Astrocyte (in vitro differentiated cells and primary cell): Measurements from ENCODE around the gene DHRS7B. TPM values are rescaled to one million over a fixed set of nuclear protein-coding genes. Genes with fewer than 3 reads are reported as not detected.

Experiments used
- DNase-seq: peaks from one replicate; pipeline ENCODE4 v3.0.0-alpha.2; 2010; ENCODE audit warnings: low read depth
- FAIRE-seq: peaks from 2 replicates; lab custom pipeline; 2011; peaks lifted over from hg19 to GRCh38; lab: Jason Lieb, UNC
- H2AFZ ChIP-seq: 2 replicates; pipeline ENCODE4 v1.6.0; 2012; ENCODE audit warnings: low read depth, low read length, inconsistent platforms
- H3K27ac ChIP-seq: 2 replicates; pipeline ENCODE4 v1.5.1; 2011; ENCODE audit warnings: low read depth, low read length, inconsistent platforms
- H3K27me3 ChIP-seq: 2 replicates; pipeline ENCODE4 v1.6.0; 2011; ENCODE audit warnings: low read length, inconsistent platforms; ENCODE audit not compliant: insufficient read depth
- H3K36me3 ChIP-seq: 2 replicates; pipeline ENCODE4 v1.5.1; 2011; ENCODE audit warnings: low read length, inconsistent platforms; ENCODE audit not compliant: insufficient read depth
- H3K4me1 ChIP-seq: 2 replicates; pipeline ENCODE4 v1.5.1; 2011; ENCODE audit warnings: low read length, inconsistent platforms; ENCODE audit not compliant: insufficient read depth
- H3K4me2 ChIP-seq: 2 replicates; pipeline ENCODE4 v1.6.0; 2012; ENCODE audit warnings: low read length, inconsistent platforms
- H3K4me3 ChIP-seq: 2 replicates; pipeline ENCODE4 v1.5.1; 2011; ENCODE audit warnings: low read depth, mild to moderate bottlenecking, low read length, inconsistent platforms; ENCODE audit not compliant: insufficient read depth
- H3K79me2 ChIP-seq: 2 replicates; pipeline ENCODE4 v1.6.0; 2012; ENCODE audit warnings: mild to moderate bottlenecking, low read length, inconsistent platforms; ENCODE audit not compliant: insufficient read depth
- H3K9ac ChIP-seq: 2 replicates; pipeline ENCODE4 v1.6.0; 2012; ENCODE audit warnings: mild to moderate bottlenecking, low read length, inconsistent platforms
- H3K9me3 ChIP-seq: 2 replicates; pipeline ENCODE4 v1.5.1; 2012; ENCODE audit warnings: low read depth, mild to moderate bottlenecking, low read length, inconsistent platforms; ENCODE audit not compliant: insufficient read depth
- H4K20me1 ChIP-seq: 2 replicates; pipeline ENCODE4 v1.6.0; 2012; ENCODE audit warnings: low read length, inconsistent platforms; ENCODE audit not compliant: insufficient read depth
- H3K27ac Mint-ChIP-seq: one replicate; pipeline ENCODE4 v1.8.0; 2021; ENCODE audit warnings: mild to moderate bottlenecking, mixed read lengths; ENCODE audit not compliant: unreplicated experiment
- H3K27me3 Mint-ChIP-seq: one replicate; pipeline ENCODE4 v1.8.0; 2021; ENCODE audit warnings: low read depth, mixed read lengths; ENCODE audit not compliant: unreplicated experiment
- H3K36me3 Mint-ChIP-seq: one replicate; pipeline ENCODE4 v1.8.0; 2021; ENCODE audit warnings: low read depth, mixed read lengths; ENCODE audit not compliant: unreplicated experiment
- H3K4me1 Mint-ChIP-seq: one replicate; pipeline ENCODE4 v1.8.0; 2021; ENCODE audit warnings: low read depth, mixed read lengths; ENCODE audit not compliant: unreplicated experiment
- H3K4me3 Mint-ChIP-seq: one replicate; pipeline ENCODE4 v1.8.0; 2021; ENCODE audit warnings: mild to moderate bottlenecking, moderate library complexity, mixed read lengths; ENCODE audit not compliant: unreplicated experiment
- H3K9me3 Mint-ChIP-seq: one replicate; pipeline ENCODE4 v1.8.0; 2021; ENCODE audit warnings: mild to moderate bottlenecking, mixed read lengths; ENCODE audit not compliant: unreplicated experiment
- CTCF ChIP-seq: IDR thresholded peaks from 2 replicates; pipeline ENCODE4 v1.5.1; 2011; ENCODE audit warnings: low read depth, mild to moderate bottlenecking, inconsistent platforms, low read length, moderate library complexity; ENCODE audit not compliant: insufficient read depth
- EZH2 ChIP-seq: IDR thresholded peaks from 2 replicates; pipeline ENCODE4 v1.6.1; 2012; ENCODE audit warnings: mild to moderate bottlenecking, low read length, inconsistent platforms; ENCODE audit not compliant: insufficient read depth
- total RNA-seq: library from RNA; stranded (reverse); gene quantifications from 2 replicates; pipeline ENCODE4 v1.2.1, GENCODE V29; 2021

DHRS7B gene
- total RNA-seq, 1 donor from 2014 or later = 15.5 TPM

GRCh38 chr17:21199856-21200255 is 73.1 kb downstream of the DHRS7B start:
- no peak overlapping the region for H3K4me3 Mint-ChIP-seq
- H3K4me2 ChIP-seq = no peak overlapping the region

GRCh38 chr17:21200590-21201297 is 74.0 kb downstream of the DHRS7B start:
- no peak overlapping the region for H3K4me3 ChIP-seq
- no peak overlapping the region for H3K4me3 Mint-ChIP-seq
- H3K79me2 ChIP-seq = peaks cover 92% of the 10 kb centered on the region
- H3K27me3 Mint-ChIP-seq = no peaks in the 10 kb centered on the region
- H3K9me3 ChIP-seq = no peaks in the 10 kb centered on the region
- peaks cover 12% of the 10 kb centered on the region for H3K36me3 ChIP-seq
- no peaks in the 10 kb centered on the region for H3K27me3 ChIP-seq
- DNase-seq = no peak
- peaks cover 5% of the 10 kb centered on the region for H3K4me1 ChIP-seq
- no peak overlapping the region for H3K9ac ChIP-seq
- TF ChIP-seq EZH2 (no peak), CTCF (no peak)
- H3K27ac Mint-ChIP-seq = no peak overlapping the region
- peaks cover 22% of the 10 kb centered on the region for H3K4me1 Mint-ChIP-seq
- no peaks in the 10 kb centered on the region for H3K9me3 Mint-ChIP-seq
- no peak overlapping the region for H3K27ac ChIP-seq
- FAIRE-seq = no peak
- H4K20me1 ChIP-seq = peaks cover 90% of the 10 kb centered on the region
- H2AFZ ChIP-seq = no peak overlapping the region
- H3K36me3 Mint-ChIP-seq = peaks cover 19% of the 10 kb centered on the region
- no peak overlapping the region for H3K4me2 ChIP-seq

More at GRCh38 chr17:21199856-21200255, 73.1 kb downstream of the DHRS7B start:
- H3K4me3 ChIP-seq = no peak overlapping the region
- TF ChIP-seq CTCF = no peak
- TF ChIP-seq EZH2 = no peak
- H3K27ac ChIP-seq = no peak overlapping the region
- H3K27me3 ChIP-seq = no peaks in the 10 kb centered on the region
- H2AFZ ChIP-seq = no peak overlapping the region
- no peaks in the 10 kb centered on the region for H3K9me3 ChIP-seq
- H3K36me3 Mint-ChIP-seq = peaks cover 19% of the 10 kb centered on the region
- H3K27me3 Mint-ChIP-seq = no peaks in the 10 kb centered on the region
- H3K27ac Mint-ChIP-seq = no peak overlapping the region
- H3K4me1 Mint-ChIP-seq = peaks cover 18% of the 10 kb centered on the region
- H3K79me2 ChIP-seq = peaks cover 87% of the 10 kb centered on the region
- no peak overlapping the region for H3K9ac ChIP-seq
- peaks cover 82% of the 10 kb centered on the region for H4K20me1 ChIP-seq
- H3K4me1 ChIP-seq = peaks cover 5% of the 10 kb centered on the region
- peaks cover 12% of the 10 kb centered on the region for H3K36me3 ChIP-seq
- DNase-seq (no peak), FAIRE-seq (no peak)
- no peaks in the 10 kb centered on the region for H3K9me3 Mint-ChIP-seq

- Histone ChIP-seq H3K79me2 (peaks cover 94% of the 10 kb centered on the region), H3K4me1 (peaks cover 5% of the 10 kb centered on the region), H3K9ac (no peak overlapping the region), H3K27ac (no peak overlapping the region), H4K20me1 (peaks cover 95% of the 10 kb centered on the region), H2AFZ (no peak overlapping the region), H3K27me3 (no peaks in the 10 kb centered on the region), H3K36me3 (peaks cover 12% of the 10 kb centered on the region), H3K4me3 (no peak overlapping the region), H3K4me2 (no peak overlapping the region), H3K9me3 (no peaks in the 10 kb centered on the region)
- Mint-ChIP-seq H3K27me3 (no peaks in the 10 kb centered on the region), H3K9me3 (no peaks in the 10 kb centered on the region), H3K27ac (no peak overlapping the region), H3K4me3 (no peak overlapping the region), H3K4me1 (peaks cover 22% of the 10 kb centered on the region), H3K36me3 (peaks cover 19% of the 10 kb centered on the region)
- FAIRE-seq (no peak), DNase-seq (no peak)
- TF ChIP-seq CTCF (no peak), EZH2 (no peak)
These were observed 74.5 kb downstream of the DHRS7B start for GRCh38 chr17:21201298-21201595.
